K562 (cell line): ENCODE measurements around the gene SPRR2A. TPM values are rescaled to one million over a fixed set of nuclear protein-coding genes. Genes with fewer than 3 reads are reported as not detected.
A peak's percentile ranks its signal among the peaks of the same experiment; 100 is the strongest.

Experiments
- CHD2 ChIP-seq: IDR thresholded peaks from 2 replicates; pipeline ENCODE4 v1.6.1; 2011; ENCODE audit warnings: low read depth, low read length
- ETS2 ChIP-seq: IDR thresholded peaks from 2 replicates; pipeline ENCODE4 v1.6.1; 2016; ENCODE audit warnings: borderline replicate concordance, missing genetic modification characterization, mild to moderate bottlenecking, moderate library complexity, missing compliant biosample characterization; ENCODE audit not compliant: poor library complexity, severe bottlenecking
- FIP1L1 ChIP-seq: fragments of 200-400 bp; formaldehyde crosslinking; IDR thresholded peaks from 2 replicates; pipeline ENCODE4 v1.6.1; 2018; ENCODE audit warnings: mild to moderate bottlenecking, low read depth, low read length; ENCODE audit not compliant: poor library complexity, severe bottlenecking
- FOS ChIP-seq: IDR thresholded peaks from 3 replicates; pipeline ENCODE4 v1.6.1; 2011; ENCODE audit not compliant: insufficient read length; ENCODE audit errors: extremely low read depth
- FOSL1 ChIP-seq: fragments of 200-800 bp; sonication (Bioruptor generic); conservative IDR thresholded peaks from 2 replicates; pipeline ENCODE4 v1.6.1; 2016; ENCODE audit warnings: missing genetic modification characterization, missing compliant biosample characterization
- MNT ChIP-seq, 2 experiments: fragments of 450-650 bp; conservative IDR thresholded peaks; 2 replicates each; pipeline ENCODE4 v1.6.1; 2017; ENCODE audit warnings: mild to moderate bottlenecking in 2 of 2, moderate library complexity in 2 of 2
- NCOA2 ChIP-seq, 2 experiments: fragments of 450-650 bp; IDR thresholded peaks; 2 replicates each; pipeline ENCODE4 v1.6.1; 2018; ENCODE audit warnings: mild to moderate bottlenecking in 2 of 2, moderate library complexity in 1 of 2; ENCODE audit not compliant: partially characterized antibody in 2 of 2
- PPARD ChIP-seq: fragments of 250-450 bp; sonication (Bioruptor Pico); IDR thresholded peaks from 2 replicates; pipeline ENCODE4 v1.8.0; 2022; ENCODE audit warnings: inconsistent platforms, mild to moderate bottlenecking, moderate library complexity
- RB1 ChIP-seq: fragments of 450-650 bp; IDR thresholded peaks from 2 replicates; pipeline ENCODE4 v1.6.1; 2017; ENCODE audit warnings: low read depth, mild to moderate bottlenecking
- RBM17 ChIP-seq: fragments of 200-400 bp; formaldehyde crosslinking; IDR thresholded peaks from 2 replicates; pipeline ENCODE4 v1.6.1; 2017; ENCODE audit warnings: low read depth, mild to moderate bottlenecking, low read length, borderline replicate concordance
- RERE ChIP-seq: sonication (generic); formaldehyde crosslinking; IDR thresholded peaks from 2 replicates; pipeline ENCODE4 v1.8.0; 2023; ENCODE audit warnings: missing genetic modification reagents, mild to moderate bottlenecking, borderline replicate concordance
- RFX1 ChIP-seq: fragments of 450-650 bp; IDR thresholded peaks from 2 replicates; pipeline ENCODE4 v1.6.1; 2016; ENCODE audit warnings: mild to moderate bottlenecking, moderate library complexity
- SETDB1 ChIP-seq: IDR thresholded peaks from one replicate; pipeline ENCODE4 v1.6.1; 2012; ENCODE audit warnings: low read length, control low read depth, inconsistent platforms
- SMARCA4 ChIP-seq: fragments of 450-650 bp; IDR thresholded peaks from 2 replicates; pipeline ENCODE4 v1.6.1; 2016
- SMARCA5 ChIP-seq: fragments of 450-650 bp; IDR thresholded peaks from 2 replicates; pipeline ENCODE4 v1.6.1; 2016
- SMARCC2 ChIP-seq: fragments of 450-650 bp; IDR thresholded peaks from 2 replicates; pipeline ENCODE4 v1.6.1; 2017; ENCODE audit warnings: antibody characterized with exemption, moderate library complexity, mild to moderate bottlenecking, low read depth
- SOX6 ChIP-seq: fragments of 450-650 bp; IDR thresholded peaks from 2 replicates; pipeline ENCODE4 v1.6.1; 2014; ENCODE audit warnings: mild to moderate bottlenecking
- TCF7 ChIP-seq: sonication (generic); IDR thresholded peaks from 2 replicates; pipeline ENCODE4 v1.6.1; 2016; ENCODE audit warnings: antibody characterized with exemption, borderline replicate concordance
- ZNF449 ChIP-seq: fragments of 250-450 bp; sonication (Bioruptor Pico); IDR thresholded peaks from 2 replicates; pipeline ENCODE4 v1.8.0; 2022; ENCODE audit warnings: moderate library complexity, mild to moderate bottlenecking, inconsistent platforms
- ZNF778 ChIP-seq: fragments of 450-650 bp; formaldehyde crosslinking; IDR thresholded peaks from 2 replicates; pipeline ENCODE4 v1.4.0; 2020; ENCODE audit warnings: mild to moderate bottlenecking, moderate library complexity
- polyA plus RNA-seq, 8 experiments: library from polyadenylated mRNA; depleted of rRNA in 4 of 8; stranded (reverse) in 5 of 8; unstranded in 3 of 8; fragments of >200 nt; fragmentation: Nextera tagmentation in 2 of 8; fragmentation: Illumina TruSeq in 1 of 8; extraction: Ambion mirVana in 2 of 8; extraction: Trizol in 1 of 8; gene quantifications; 2 replicates each; pipeline versions ENCODE4 v1.2.1 to v1.2.3, GENCODE V29; 2011 to 2014; ENCODE audit warnings: inconsistent platforms in 1 of 8, missing spikeins in 1 of 8
- total RNA-seq, 7 experiments: library from RNA; depleted of rRNA in 6 of 7; stranded (reverse); fragments of >200 nt in 6 of 7; fragmentation: Illumina TruSeq in 2 of 7; extraction: Trizol in 2 of 7; gene quantifications; 2 replicates each; pipeline versions ENCODE4 v1.2.1 to v1.2.3, GENCODE V29; 2011 to 2021; ENCODE audit warnings: low replicate concordance in 1 of 7

SPRR2A gene
- total and polyA plus RNA-seq, 9 of the 15 experiments (the other 6 are each of a cell fraction or from before 2014, with no cell fraction given) = 0.17 TPM; not detected in 8

- TF ChIP-seq NCOA2 (IDR thresholded peaks at IDR 0.05; ENCODE audit: partially characterized antibody in 2 of 2) = no peak
- TF ChIP-seq RFX1 = peak; percentile 40; the same call in 1 of the 2 replicates
- peak; percentile 96 for TF ChIP-seq FOSL1 (tag)
- TF ChIP-seq SETDB1 = no peak
- no peak for TF ChIP-seq CHD2
- no peak for TF ChIP-seq ZNF449 (CRISPR knock-in tag)
- TF ChIP-seq ZNF778 (CRISPR knock-in tag) = no peak
- no peak for TF ChIP-seq TCF7
- no peak for TF ChIP-seq ETS2 (tag)
- TF ChIP-seq FOS = no peak
- TF ChIP-seq SMARCA4 = peak; percentile 62; the same call in 1 of the 2 replicates
- no peak for TF ChIP-seq FIP1L1
- TF ChIP-seq RERE = no peak
- peak; percentile 80 for TF ChIP-seq SOX6
- no peak for TF ChIP-seq MNT (conservative IDR thresholded peaks at IDR 0.05)
- no peak for TF ChIP-seq SMARCC2
- no peak for TF ChIP-seq SMARCA5
- no peak for TF ChIP-seq RB1
- TF ChIP-seq RBM17 = no peak
- TF ChIP-seq PPARD (CRISPR knock-in tag) = no peak
Observed at GRCh38 chr1:153040950-153041631, 16.2 kb downstream of the SPRR2A start, which contains the start of gene SPRR2D (continued).
